SK-N-MC (cell line): ENCODE results near the gene BEST4.
"Not testable (repeated sequence)": the region's sequence is repeated elsewhere in the genome, so short reads cannot be mapped to it uniquely, and the experiment has no call there.

Source experiments
- EZH2 ChIP-seq: fragments of 200-600 bp; sonication (generic); IDR thresholded peaks from one replicate; pipeline ENCODE4 v1.6.1; 2017; ENCODE audit warnings: antibody characterized with exemption
- FOXP2 ChIP-seq: optimal IDR thresholded peaks from 2 replicates; pipeline ENCODE3; 2011; ENCODE audit warnings: mild to moderate bottlenecking, moderate library complexity; ENCODE audit not compliant: insufficient read depth; ENCODE audit errors: extremely low read length, control extremely low read depth
- POLR2AphosphoS5 ChIP-seq: IDR thresholded peaks from 2 replicates; pipeline ENCODE4 v1.6.1; 2012; ENCODE audit warnings: mild to moderate bottlenecking, low read depth, low read length, borderline replicate concordance

DNA sequence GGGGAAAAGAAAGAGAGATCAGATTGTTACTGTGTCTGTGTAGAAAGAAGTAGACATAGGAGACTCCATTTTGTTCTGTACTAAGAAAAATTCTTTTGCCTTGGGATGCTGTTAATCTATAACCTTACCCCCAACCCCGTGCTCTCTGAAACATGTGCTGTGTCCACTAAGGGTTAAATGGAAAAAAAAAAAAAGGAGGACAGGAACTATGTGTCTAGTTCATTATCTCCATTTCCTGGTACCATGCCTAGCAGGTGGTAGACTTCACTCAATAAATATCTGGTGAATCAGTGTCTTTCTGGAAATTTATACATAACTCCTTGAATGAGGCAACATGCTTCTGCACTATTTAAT lies 49.0 kb downstream of the BEST4 start:
- TF ChIP-seq EZH2, FOXP2, POLR2AphosphoS5: not testable (repeated sequence)
